Measurements from ENCODE around the gene CHAD.

Gene CHAD

DNA sequence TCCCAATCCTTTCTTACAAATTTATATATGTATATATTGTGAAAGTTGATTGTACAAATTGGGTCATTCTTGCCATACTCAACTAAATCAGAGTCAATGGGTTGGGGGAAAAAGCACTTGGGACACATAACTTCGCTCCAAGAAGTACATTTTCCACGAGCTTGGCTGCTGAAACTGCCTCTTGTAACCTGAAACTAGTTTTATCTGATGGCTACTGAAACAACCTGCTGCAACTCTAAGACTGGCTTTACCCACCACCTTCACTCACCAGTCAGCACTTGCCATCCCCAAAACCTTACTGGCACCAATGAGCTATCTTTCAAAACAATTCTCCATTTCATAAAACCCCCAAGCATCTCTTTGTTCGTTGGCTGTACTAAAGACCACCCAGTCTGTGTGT is 25.1 kb upstream of the CHAD start:
- no peak for DNase-seq (ENCODE audit: low read depth)
- H3K4me3 ChIP-seq (ENCODE audit: low read length) = no peak overlapping the region
- TF ChIP-seq, protein P1, sequence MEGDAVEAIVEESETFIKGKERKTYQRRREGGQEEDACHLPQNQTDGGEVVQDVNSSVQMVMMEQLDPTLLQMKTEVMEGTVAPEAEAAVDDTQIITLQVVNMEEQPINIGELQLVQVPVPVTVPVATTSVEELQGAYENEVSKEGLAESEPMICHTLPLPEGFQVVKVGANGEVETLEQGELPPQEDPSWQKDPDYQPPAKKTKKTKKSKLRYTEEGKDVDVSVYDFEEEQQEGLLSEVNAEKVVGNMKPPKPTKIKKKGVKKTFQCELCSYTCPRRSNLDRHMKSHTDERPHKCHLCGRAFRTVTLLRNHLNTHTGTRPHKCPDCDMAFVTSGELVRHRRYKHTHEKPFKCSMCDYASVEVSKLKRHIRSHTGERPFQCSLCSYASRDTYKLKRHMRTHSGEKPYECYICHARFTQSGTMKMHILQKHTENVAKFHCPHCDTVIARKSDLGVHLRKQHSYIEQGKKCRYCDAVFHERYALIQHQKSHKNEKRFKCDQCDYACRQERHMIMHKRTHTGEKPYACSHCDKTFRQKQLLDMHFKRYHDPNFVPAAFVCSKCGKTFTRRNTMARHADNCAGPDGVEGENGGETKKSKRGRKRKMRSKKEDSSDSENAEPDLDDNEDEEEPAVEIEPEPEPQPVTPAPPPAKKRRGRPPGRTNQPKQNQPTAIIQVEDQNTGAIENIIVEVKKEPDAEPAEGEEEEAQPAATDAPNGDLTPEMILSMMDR (IDR thresholded peaks at IDR 0.05; ENCODE audit: insufficient read depth, low read depth, low read length, missing control alignments) = no peak

DNA sequence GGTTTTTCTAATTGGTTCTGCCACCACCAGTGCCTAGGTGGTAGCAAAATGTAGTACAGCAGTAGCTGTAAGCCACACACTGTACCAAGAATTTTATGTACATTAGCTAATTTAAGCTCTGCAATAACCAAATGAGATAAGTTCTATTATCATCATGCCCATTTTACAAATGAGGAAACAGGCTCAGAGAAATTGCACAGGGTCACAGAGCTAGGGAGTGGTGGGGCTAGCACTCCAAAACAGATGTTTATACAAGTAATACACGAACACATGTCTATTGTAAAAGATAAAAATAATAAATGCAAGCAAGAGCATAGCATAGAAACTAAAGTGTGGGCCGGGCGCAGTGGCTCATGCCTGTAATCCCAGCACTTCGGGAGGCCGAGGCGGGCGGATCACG is 23.5 kb upstream of the CHAD start:
- DNase-seq (ENCODE audit: low read depth) = no peak
- no peak overlapping the region for H3K4me3 ChIP-seq (ENCODE audit: low read length)
- TF ChIP-seq, protein P1 (IDR thresholded peaks at IDR 0.05; ENCODE audit: insufficient read depth, low read depth, low read length, missing control alignments) = no peak

DNA sequence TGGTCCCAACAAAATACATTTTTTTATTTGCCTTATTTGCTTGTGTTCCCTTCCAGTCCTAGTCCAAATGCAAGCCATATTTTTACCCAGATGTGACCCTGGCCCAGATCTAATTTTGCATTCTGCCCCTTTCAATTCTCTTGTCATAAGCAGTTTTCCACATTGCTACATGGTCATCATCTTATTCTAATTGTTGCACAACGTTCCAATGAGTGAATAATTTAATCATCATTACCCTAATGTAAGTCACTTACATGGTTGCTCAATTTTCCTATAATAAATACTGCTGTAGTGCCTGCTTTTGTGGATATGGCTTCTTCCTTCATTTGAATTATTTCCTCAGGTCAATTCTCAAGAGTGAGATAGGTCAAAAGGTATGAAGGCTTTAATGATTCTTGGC is 22.8 kb upstream of the CHAD start:
- no peak overlapping the region for H3K4me3 ChIP-seq (ENCODE audit: low read length)
- TF ChIP-seq, protein P1 (IDR thresholded peaks at IDR 0.05; ENCODE audit: insufficient read depth, low read depth, low read length, missing control alignments) = no peak
- peak; percentile 73 for DNase-seq (ENCODE audit: low read depth)

DNA sequence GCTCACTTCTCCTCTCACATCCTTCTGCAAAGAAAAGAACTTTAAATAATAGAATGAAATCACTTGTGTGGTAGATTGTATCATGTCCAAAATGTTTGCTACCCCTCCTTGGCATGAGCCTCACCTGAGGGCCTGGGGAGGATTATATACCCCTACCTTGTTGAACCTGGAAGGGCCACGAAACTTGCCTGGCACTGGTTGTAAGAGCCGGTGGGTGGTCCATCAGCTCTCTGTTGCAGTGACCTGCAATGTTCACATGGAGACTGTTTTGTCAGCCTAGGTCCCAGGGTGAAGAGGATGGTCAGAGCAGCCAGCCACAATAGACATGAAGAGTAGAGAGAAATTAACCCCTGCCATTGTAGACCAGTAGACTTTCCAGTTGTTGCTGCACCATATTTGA is 20.2 kb upstream of the CHAD start:
- DNase-seq (ENCODE audit: low read depth) = no peak
- no peak overlapping the region for H3K4me3 ChIP-seq (ENCODE audit: low read length)
- TF ChIP-seq, protein P1 (IDR thresholded peaks at IDR 0.05; ENCODE audit: insufficient read depth, low read depth, low read length, missing control alignments) = no peak

DNA sequence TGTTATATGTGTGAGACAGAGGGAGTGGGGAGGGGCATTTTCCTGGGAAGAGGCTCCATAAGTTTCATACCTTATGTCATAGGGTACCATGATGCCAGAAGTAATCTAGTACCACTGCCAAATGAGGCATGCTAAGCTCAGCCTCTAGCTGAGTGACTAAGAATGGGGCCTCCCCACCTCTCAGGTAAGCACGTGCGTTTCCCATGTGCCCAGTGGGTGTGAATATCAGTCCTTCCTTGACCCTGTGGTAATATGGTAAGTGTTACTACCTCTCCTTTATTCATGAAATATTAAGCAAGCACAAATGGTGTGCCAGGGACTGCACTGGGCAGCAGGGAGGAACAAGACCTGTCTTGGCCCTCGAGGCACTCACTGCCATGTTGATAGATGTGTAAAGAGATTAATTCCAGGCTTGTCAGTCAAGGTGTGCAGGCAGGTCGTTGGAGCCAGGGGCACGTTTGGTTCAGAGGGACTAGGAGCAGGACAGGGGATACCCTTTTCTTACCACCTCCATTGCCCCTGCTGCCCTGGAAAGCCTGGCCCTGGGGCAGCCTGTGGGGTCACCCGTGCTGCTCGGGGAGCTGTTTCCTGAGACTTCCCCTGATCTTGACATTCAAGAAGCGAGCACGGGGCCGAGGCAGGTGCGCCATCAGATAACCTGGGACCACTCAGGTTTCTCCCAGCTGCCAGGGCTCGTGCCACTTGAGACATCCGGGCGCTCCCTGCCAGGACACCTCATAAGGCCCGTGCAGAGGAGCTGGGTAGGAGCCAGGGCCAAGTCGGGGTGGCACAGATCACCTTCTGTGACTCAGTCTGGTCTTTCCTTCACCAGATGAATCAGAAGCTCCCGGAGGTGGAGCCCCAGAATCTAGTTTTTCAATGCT is 18.8 kb upstream of the CHAD start:
- TF ChIP-seq, protein P1 (IDR thresholded peaks at IDR 0.05; ENCODE audit: insufficient read depth, low read depth, low read length, missing control alignments) = no peak
- H3K4me3 ChIP-seq (ENCODE audit: low read length) = no peak overlapping the region
- DNase-seq (ENCODE audit: low read depth) = peak; percentile 95

GRCh38 chr17:50484386-50485155 is 15.9 kb upstream of the CHAD start:
- TF ChIP-seq, protein P1 (IDR thresholded peaks at IDR 0.05; ENCODE audit: insufficient read depth, low read depth, low read length, missing control alignments) = no peak
- H3K4me3 ChIP-seq (ENCODE audit: low read length) = no peak overlapping the region
- no peak for DNase-seq (ENCODE audit: low read depth)

Measured in epithelial cell of esophagus (primary cell).